Measurements from ENCODE around the gene GNG5.
"Not testable (repeated sequence)": the region's sequence is repeated elsewhere in the genome, so short reads cannot be mapped to it uniquely, and the experiment has no call there.

Gene GNG5

GRCh38 chr1:84450910-84451309 is 55.5 kb downstream of the GNG5 start:
- Histone ChIP-seq H3K4me2 (ENCODE audit: low read depth, low read length, poor library complexity, severe bottlenecking) (no peak overlapping the region), H3K4me1 (ENCODE audit: insufficient read depth, low read length, poor library complexity, severe bottlenecking) (no peaks in the 10 kb centered on the region), H3K36me3 (ENCODE audit: insufficient read depth, low read length) (no peaks in the 10 kb centered on the region), H4K20me1 (ENCODE audit: insufficient read depth, low read length, poor library complexity, severe bottlenecking) (no peaks in the 10 kb centered on the region), H3K79me2 (ENCODE audit: insufficient read depth, low read length) (no peaks in the 10 kb centered on the region), H3K9me2 (replicated peaks; ENCODE audit: low read depth, low read length) (no peaks in the 10 kb centered on the region), H3K9me3 (ENCODE audit: insufficient read depth, low read depth, low read length) (no peaks in the 10 kb centered on the region), H3K9ac (ENCODE audit: low read depth, low read length, poor library complexity, severe bottlenecking) (no peak overlapping the region), H2AFZ (ENCODE audit: low read length) (no peak overlapping the region), H3K27me3 (ENCODE audit: insufficient read depth, low read length, poor library complexity, severe bottlenecking) (peaks cover 41% of the 10 kb centered on the region), H3K4me3 (ENCODE audit: low read length, poor library complexity, severe bottlenecking) (no peak overlapping the region), H3F3A (ENCODE audit: low read depth) (no peaks in the 10 kb centered on the region)
- TF ChIP-seq, protein P1, sequence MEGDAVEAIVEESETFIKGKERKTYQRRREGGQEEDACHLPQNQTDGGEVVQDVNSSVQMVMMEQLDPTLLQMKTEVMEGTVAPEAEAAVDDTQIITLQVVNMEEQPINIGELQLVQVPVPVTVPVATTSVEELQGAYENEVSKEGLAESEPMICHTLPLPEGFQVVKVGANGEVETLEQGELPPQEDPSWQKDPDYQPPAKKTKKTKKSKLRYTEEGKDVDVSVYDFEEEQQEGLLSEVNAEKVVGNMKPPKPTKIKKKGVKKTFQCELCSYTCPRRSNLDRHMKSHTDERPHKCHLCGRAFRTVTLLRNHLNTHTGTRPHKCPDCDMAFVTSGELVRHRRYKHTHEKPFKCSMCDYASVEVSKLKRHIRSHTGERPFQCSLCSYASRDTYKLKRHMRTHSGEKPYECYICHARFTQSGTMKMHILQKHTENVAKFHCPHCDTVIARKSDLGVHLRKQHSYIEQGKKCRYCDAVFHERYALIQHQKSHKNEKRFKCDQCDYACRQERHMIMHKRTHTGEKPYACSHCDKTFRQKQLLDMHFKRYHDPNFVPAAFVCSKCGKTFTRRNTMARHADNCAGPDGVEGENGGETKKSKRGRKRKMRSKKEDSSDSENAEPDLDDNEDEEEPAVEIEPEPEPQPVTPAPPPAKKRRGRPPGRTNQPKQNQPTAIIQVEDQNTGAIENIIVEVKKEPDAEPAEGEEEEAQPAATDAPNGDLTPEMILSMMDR (conservative IDR thresholded peaks at IDR 0.05; ENCODE audit: low read length) = no peak
- no peak for TF ChIP-seq EZH2phosphoT487 (IDR thresholded peaks at IDR 0.05; ENCODE audit: borderline replicate concordance)

- not testable (repeated sequence) for H4K20me1 ChIP-seq (ENCODE audit: insufficient read depth, low read length, poor library complexity, severe bottlenecking); H3K9me2 ChIP-seq (replicated peaks; ENCODE audit: low read depth, low read length); H3K4me1 ChIP-seq (ENCODE audit: insufficient read depth, low read length, poor library complexity, severe bottlenecking); H2AFZ ChIP-seq (ENCODE audit: low read length); H3K4me3 ChIP-seq (ENCODE audit: low read length, poor library complexity, severe bottlenecking); H3K36me3 ChIP-seq (ENCODE audit: insufficient read depth, low read length); H3K79me2 ChIP-seq (ENCODE audit: insufficient read depth, low read length); H3F3A ChIP-seq (ENCODE audit: low read depth); H3K4me2 ChIP-seq (ENCODE audit: low read depth, low read length, poor library complexity, severe bottlenecking); H3K9ac ChIP-seq (ENCODE audit: low read depth, low read length, poor library complexity, severe bottlenecking); H3K9me3 ChIP-seq (ENCODE audit: insufficient read depth, low read depth, low read length)
- peaks cover 24% of the 10 kb centered on the region for H3K27me3 ChIP-seq (ENCODE audit: insufficient read depth, low read length, poor library complexity, severe bottlenecking)
Measured at GRCh38 chr1:84448704-84449103, 57.7 kb downstream of the GNG5 start.
